ENCODE results near the gene FOLR3. TPM values are rescaled to one million over a fixed set of nuclear protein-coding genes. Genes with fewer than 3 reads are reported as not detected.
"Not testable (repeated sequence)": the region's sequence is repeated elsewhere in the genome, so short reads cannot be mapped to it uniquely, and the experiment has no call there.

Gene FOLR3
- total RNA-seq, 4 donors from 2014 or later, result 0.35 TPM; not detected in 3

- whole genome bisulfite sequencing, 2 donors, result 37 to 42% methylated on average over 8 of the region's 8 CpGs
- H3K27me3 ChIP-seq, result no peaks in the 10 kb centered on the region
- H3K9me3 ChIP-seq, result no peaks in the 10 kb centered on the region
- no peaks in the 10 kb centered on the region for H3K36me3 ChIP-seq
- H3K4me1 ChIP-seq, result peaks cover 0 to 37% (median 19%) of the 10 kb centered on the region in 3 donors
- intact Hi-C loops (cut with DNase I), result no loop called here
- no peak overlapping the region for H3K4me3 ChIP-seq
- no peak for DNase-seq
- peak overlapping the region; percentile 0 to 77 (median 50) for H3K27ac ChIP-seq
- TF ChIP-seq POLR2A (IDR thresholded peaks at IDR 0.05) (no peak), CTCF (IDR thresholded peaks at IDR 0.05) (no peak)
Measured at GRCh38 chr11:72174302-72175070, 39.0 kb downstream of the FOLR3 start.

GRCh38 chr11:72177656-72178055 lies 42.1 kb downstream of the FOLR3 start:
- intact Hi-C loops (cut with DNase I), result no loop called here
- H3K4me1 ChIP-seq, result peaks cover 0 to 49% (median 26%) of the 10 kb centered on the region in 3 donors
- no peaks in the 10 kb centered on the region for H3K27me3 ChIP-seq
- H3K4me3 ChIP-seq, result no peak overlapping the region
- no peaks in the 10 kb centered on the region for H3K9me3 ChIP-seq
- no peak overlapping the region for H3K27ac ChIP-seq
- no peak for DNase-seq
- WGBS, 2 donors, result 100% methylated on average over 1 of the region's 6 CpGs; no CpG with 5 or more reads in 1 of the 2 donors
- H3K36me3 ChIP-seq, result no peaks in the 10 kb centered on the region
- TF ChIP-seq CTCF (IDR thresholded peaks at IDR 0.05), result no peak
- TF ChIP-seq POLR2A (IDR thresholded peaks at IDR 0.05), result no peak

- Histone ChIP-seq H3K27ac (no peak overlapping the region), H3K36me3 (no peaks in the 10 kb centered on the region), H3K4me3 (no peak overlapping the region), H3K27me3 (no peaks in the 10 kb centered on the region), H3K4me1 (peaks cover 0 to 46% (median 23%) of the 10 kb centered on the region in 3 donors), H3K9me3 (no peaks in the 10 kb centered on the region)
- intact Hi-C loops (cut with DNase I), result no loop called here
- no peak for TF ChIP-seq CTCF (IDR thresholded peaks at IDR 0.05)
- no peak for TF ChIP-seq POLR2A (IDR thresholded peaks at IDR 0.05)
- DNase-seq, result no peak
- 84 to 87% methylated on average over 6 to 7 of the region's 7 CpGs for WGBS, 2 donors
Measured at GRCh38 chr11:72179049-72179803, 43.7 kb downstream of the FOLR3 start.

GRCh38 chr11:72179804-72180396 lies 44.4 kb downstream of the FOLR3 start:
- peaks cover 0 to 40% (median 17%) of the 10 kb centered on the region in 3 donors for H3K4me1 ChIP-seq
- 75 to 79% methylated on average over 4 of the region's 4 CpGs for WGBS, 2 donors
- H3K27me3 ChIP-seq, result no peaks in the 10 kb centered on the region
- no peaks in the 10 kb centered on the region for H3K36me3 ChIP-seq
- TF ChIP-seq POLR2A (IDR thresholded peaks at IDR 0.05) (no peak), CTCF (IDR thresholded peaks at IDR 0.05) (no peak)
- H3K27ac ChIP-seq, result peak overlapping the region in 2 of 4 donors; percentile 62 to 78
- no peak overlapping the region for H3K4me3 ChIP-seq
- intact Hi-C loops (cut with DNase I), result no loop called here
- no peaks in the 10 kb centered on the region for H3K9me3 ChIP-seq
- no peak for DNase-seq

- H3K36me3 ChIP-seq; H3K27me3 ChIP-seq; intact Hi-C loops (cut with DNase I); H3K9me3 ChIP-seq; DNase-seq: not testable (repeated sequence)
- Histone ChIP-seq H3K4me3 (peak overlapping the region in 1 of 4 donors; percentile 28), H3K27ac (peak overlapping the region; percentile 58 to 78 (median 69)), H3K4me1 (peaks cover 0 to 35% (median 17%) of the 10 kb centered on the region in 3 donors)
- WGBS, 2 donors, result 39 to 46% methylated on average over 7 of the region's 7 CpGs
Measured at GRCh38 chr11:72180892-72181552, 45.5 kb downstream of the FOLR3 start.
